ENCODE data around the gene OR4C16.

Gene OR4C16, protein sequence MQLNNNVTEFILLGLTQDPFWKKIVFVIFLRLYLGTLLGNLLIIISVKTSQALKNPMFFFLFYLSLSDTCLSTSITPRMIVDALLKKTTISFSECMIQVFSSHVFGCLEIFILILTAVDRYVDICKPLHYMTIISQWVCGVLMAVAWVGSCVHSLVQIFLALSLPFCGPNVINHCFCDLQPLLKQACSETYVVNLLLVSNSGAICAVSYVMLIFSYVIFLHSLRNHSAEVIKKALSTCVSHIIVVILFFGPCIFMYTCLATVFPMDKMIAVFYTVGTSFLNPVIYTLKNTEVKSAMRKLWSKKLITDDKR
- 0 reads per million in 2 experiments for total RNA-seq

DNA sequence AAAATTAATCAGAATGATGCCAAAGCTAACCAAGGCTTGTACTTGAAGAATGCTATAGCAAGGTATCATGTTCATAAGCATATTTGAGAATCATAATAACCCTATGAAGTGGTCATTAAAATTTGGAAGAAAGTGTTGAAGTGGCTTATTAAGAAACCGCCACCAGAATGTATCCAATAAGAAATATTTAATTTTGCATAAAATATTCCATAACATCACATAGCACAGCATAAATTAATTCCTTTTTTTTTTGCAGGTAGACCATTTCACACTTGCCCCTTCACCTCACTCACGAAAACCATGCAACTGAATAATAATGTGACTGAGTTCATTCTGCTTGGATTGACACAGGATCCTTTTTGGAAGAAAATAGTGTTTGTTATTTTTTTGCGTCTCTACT, at the start of gene OR4C16:
Gene OR4C16, plus strand, starts transcription at position 301 of the 400 bp plus-strand sequence. Its CDS starts 0 bp downstream, at position 301.
- DNase-seq (ENCODE audit: low read depth) = no peak

- no peak for DNase-seq (ENCODE audit: low read depth)
These were observed 17.8 kb upstream of the OR4C16 start, which contains the start of gene OR4C15 for GRCh38 chr11:55554169-55554568. TSS of gene OR4C15 (plus strand) at chr11:55554469. CDS start at chr11:55554469, 0 bp downstream.

GRCh38 chr11:55572548-55572947, 620 bp downstream of the OR4C16 start:
- no peak for DNase-seq (ENCODE audit: low read depth)

- no peak for DNase-seq (ENCODE audit: low read depth)
These were observed 35.6 kb downstream of the OR4C16 start, which contains the start of gene OR4C11 for GRCh38 chr11:55607545-55607944. TSS of gene OR4C11 (minus strand) at chr11:55607645. CDS start at chr11:55604373, 3,272 bp downstream.
